Muscle of leg (tissue), 11 donors: ENCODE data around the gene LRRC36. TPM values are rescaled to one million over a fixed set of nuclear protein-coding genes. Genes with fewer than 3 reads are reported as not detected.

ENCODE experiments used
- DNase-seq: peaks from one replicate; pipeline ENCODE4 v3.0.0; 2013
- H3K27ac ChIP-seq: one replicate; pipeline ENCODE4 v1.5.1; 2013; ENCODE audit warnings: mild to moderate bottlenecking, low read length, control low read depth
- H3K27me3 ChIP-seq: one replicate; pipeline ENCODE4 v1.6.1; 2013; ENCODE audit warnings: low read length; ENCODE audit not compliant: control insufficient read depth, insufficient read depth
- H3K36me3 ChIP-seq: one replicate; pipeline ENCODE4 v1.6.1; 2013; ENCODE audit warnings: low read length; ENCODE audit not compliant: control insufficient read depth, insufficient read depth
- H3K4me1 ChIP-seq: one replicate; pipeline ENCODE4 v1.6.1; 2013; ENCODE audit warnings: low read length; ENCODE audit not compliant: control insufficient read depth, insufficient read depth
- H3K4me3 ChIP-seq: one replicate; pipeline ENCODE4 v1.5.1; 2013; ENCODE audit warnings: low read length, control low read depth
- H3K9me3 ChIP-seq: replicated peaks from 2 replicates; pipeline ENCODE4 v1.6.1; 2013; ENCODE audit warnings: low read depth, low read length; ENCODE audit not compliant: control insufficient read depth
- WGBS: methylation state at CpG from one replicate; pipeline ENCODE4 v1.1.5; 2013; ENCODE audit warnings: missing lambda C conversion rate; ENCODE audit not compliant: insufficient coverage; 5-methylcytosine and 5-hydroxymethylcytosine counted together
- polyA plus RNA-seq, 8 donors: library from polyadenylated mRNA; unstranded; fragments of 120-200 nt; gene quantifications; one replicate each; pipeline versions ENCODE4 v1.2.1 to v1.2.3, GENCODE V29; 2013; ENCODE audit warnings: inconsistent platforms in 1 of 8, low replicate concordance in 1 of 8; ENCODE audit not compliant: insufficient read length in 8 of 8, insufficient read depth in 1 of 8
- total RNA-seq: library from RNA; stranded (reverse); fragments of 120-200 nt; gene quantifications from one replicate; pipeline ENCODE4 v1.2.4, GENCODE V29; 2013

The LRRC36 gene
- total and polyA plus RNA-seq, 9 donors: 0.21 to 2.4 (median 0.38) TPM; not detected in 1

- DNase-seq: no peak
- H3K4me3 ChIP-seq: peak overlapping the region; percentile 22
- H3K27me3 ChIP-seq: no peaks in the 10 kb centered on the region
- H3K9me3 ChIP-seq: no peaks in the 10 kb centered on the region
- H3K4me1 ChIP-seq: peaks cover 97% of the 10 kb centered on the region
- peak overlapping the region; percentile 88 for H3K27ac ChIP-seq
- peaks cover 7% of the 10 kb centered on the region for H3K36me3 ChIP-seq
- WGBS: 36% methylated on average over 4 of the region's 10 CpGs
These were observed 68.5 kb downstream of the LRRC36 start for GRCh38 chr16:67395105-67395457.

- Histone ChIP-seq H3K36me3 (peaks cover 2% of the 10 kb centered on the region), H3K9me3 (no peaks in the 10 kb centered on the region), H3K27me3 (no peaks in the 10 kb centered on the region), H3K27ac (peak overlapping the region; percentile 88), H3K4me3 (peak overlapping the region; percentile 14), H3K4me1 (peaks cover 97% of the 10 kb centered on the region)
- DNase-seq: peak; percentile 62
- WGBS: 64% methylated on average over 10 of the region's 13 CpGs
These were observed 69.0 kb downstream of the LRRC36 start for GRCh38 chr16:67395458-67396158.

GRCh38 chr16:67396159-67397035 lies 69.8 kb downstream of the LRRC36 start:
- H3K4me3 ChIP-seq: peak overlapping the region; percentile 14
- no peaks in the 10 kb centered on the region for H3K9me3 ChIP-seq
- peak; percentile 98 for DNase-seq
- H3K27me3 ChIP-seq: no peaks in the 10 kb centered on the region
- peaks cover 97% of the 10 kb centered on the region for H3K4me1 ChIP-seq
- H3K36me3 ChIP-seq: no peaks in the 10 kb centered on the region
- H3K27ac ChIP-seq: peak overlapping the region; percentile 88
- WGBS: 11% methylated on average over 23 of the region's 31 CpGs

DNA sequence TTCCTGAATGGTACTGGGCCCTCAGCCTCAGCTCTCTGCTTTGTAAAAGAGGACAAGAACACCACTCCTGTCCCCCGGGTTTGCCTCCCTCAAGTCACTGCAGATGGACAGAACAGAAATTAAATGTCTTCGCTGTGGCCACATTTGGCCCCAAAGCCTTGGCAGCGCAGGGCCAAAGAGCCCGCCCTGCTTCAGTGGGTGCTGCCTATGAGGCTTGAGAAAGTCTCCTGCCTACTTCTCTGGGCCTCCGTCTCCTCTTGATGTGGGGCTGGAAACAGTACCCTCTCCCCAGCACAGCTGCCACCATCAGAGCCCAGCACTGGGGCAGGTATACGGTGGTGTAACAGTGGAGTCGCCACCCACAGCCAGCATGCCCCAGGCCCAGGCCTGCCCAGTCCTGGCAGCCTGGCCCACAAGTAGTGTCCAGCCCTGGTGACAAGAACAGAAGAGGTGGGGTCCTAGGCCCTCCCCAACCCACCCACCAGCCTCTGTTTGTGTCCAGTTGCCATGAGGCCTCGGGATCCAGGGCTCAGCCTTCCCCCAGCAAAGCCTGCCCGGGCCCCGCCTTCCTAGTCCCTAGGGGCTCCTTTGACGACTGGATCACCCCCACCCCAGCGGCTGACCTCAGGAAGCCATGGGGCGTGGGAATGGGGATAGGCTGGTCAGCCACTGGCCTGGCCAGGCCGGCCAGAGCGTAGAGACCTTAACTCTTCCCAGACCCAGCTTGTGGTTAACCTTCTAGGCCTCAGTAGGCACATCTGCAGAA lies 70.6 kb downstream of the LRRC36 start:
- Histone ChIP-seq H3K27ac (peak overlapping the region; percentile 88), H3K27me3 (no peaks in the 10 kb centered on the region), H3K4me1 (peaks cover 97% of the 10 kb centered on the region), H3K9me3 (no peaks in the 10 kb centered on the region), H3K4me3 (no peak overlapping the region), H3K36me3 (no peaks in the 10 kb centered on the region)
- WGBS: 77% methylated on average over 5 of the region's 15 CpGs
- DNase-seq: peak; percentile 81

DNA sequence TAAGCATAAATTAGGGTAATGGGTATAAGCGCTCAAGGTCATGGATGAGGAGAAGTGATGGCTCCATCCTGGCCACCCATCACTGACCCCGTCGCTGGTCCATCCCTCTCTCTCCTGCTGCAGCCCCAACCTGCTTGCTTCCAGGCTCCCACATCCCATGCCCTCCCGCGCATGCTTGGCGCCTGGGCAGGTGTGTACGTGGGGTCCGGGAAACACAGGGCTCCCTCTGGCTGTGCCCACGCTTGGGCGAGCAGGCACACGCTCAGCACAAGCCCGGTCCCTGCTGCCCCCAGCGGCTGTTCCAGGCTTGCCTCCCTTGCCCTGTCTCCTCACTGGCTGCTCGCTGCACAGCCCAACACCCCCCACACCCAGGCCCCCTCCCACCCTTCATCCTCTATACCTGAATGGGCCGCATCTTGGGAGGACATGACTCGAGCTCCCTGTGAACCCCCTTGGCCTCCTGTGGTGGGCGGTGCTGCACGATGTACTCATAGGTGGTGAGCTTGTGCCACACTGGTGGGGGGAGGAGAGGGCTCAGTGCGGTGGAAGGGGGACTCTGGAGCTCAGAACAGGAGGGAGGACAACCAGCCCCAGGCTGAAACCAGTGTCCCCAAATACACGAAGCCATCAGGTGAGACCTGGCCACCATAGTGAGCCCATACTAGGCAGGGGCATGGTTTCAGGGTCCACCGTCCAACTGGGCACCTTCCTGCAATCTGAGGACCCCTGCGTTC lies 71.4 kb downstream of the LRRC36 start:
- Histone ChIP-seq H3K4me3 (no peak overlapping the region), H3K27me3 (no peaks in the 10 kb centered on the region), H3K27ac (peak overlapping the region; percentile 93), H3K36me3 (no peaks in the 10 kb centered on the region), H3K4me1 (peaks cover 95% of the 10 kb centered on the region), H3K9me3 (no peaks in the 10 kb centered on the region)
- WGBS: 85% methylated on average over 15 of the region's 22 CpGs
- DNase-seq: no peak

DNA sequence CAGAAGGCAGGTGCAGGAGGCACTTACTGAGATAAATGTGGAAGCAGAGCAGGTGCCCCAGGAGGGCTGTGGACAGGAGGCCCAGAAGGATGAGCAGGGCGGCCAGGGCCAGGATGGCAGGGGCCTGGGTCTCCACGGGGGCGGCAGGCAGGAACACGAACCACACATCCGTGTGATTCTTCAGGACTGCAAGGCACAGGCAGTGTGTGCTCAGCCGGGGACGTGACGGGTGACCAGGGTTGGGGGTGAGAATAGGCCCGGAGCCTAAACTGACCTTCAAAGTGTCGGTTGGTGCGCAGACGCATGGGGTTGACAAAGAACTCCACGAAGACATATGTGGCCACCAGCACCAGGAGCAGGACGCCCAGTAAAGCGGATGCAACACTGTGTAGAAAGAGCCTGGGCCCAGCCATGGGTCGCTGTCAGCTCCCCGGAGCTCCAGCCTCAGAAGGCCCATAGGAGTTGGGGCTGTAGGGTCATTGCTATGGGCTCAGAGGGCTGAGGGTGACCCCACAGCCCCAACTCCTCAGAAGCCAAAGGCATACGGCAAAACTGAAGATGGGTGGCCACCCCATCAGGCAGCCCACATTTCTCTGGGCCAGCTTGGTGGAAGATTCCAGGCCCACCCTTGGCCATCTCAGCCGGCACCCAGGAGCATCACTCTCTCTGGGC lies 72.1 kb downstream of the LRRC36 start:
- peaks cover 95% of the 10 kb centered on the region for H3K4me1 ChIP-seq
- no peak for DNase-seq
- no peaks in the 10 kb centered on the region for H3K27me3 ChIP-seq

GRCh38 chr16:67399218-67399733 lies 72.7 kb downstream of the LRRC36 start:
- WGBS: 17% methylated on average over 42 of the region's 42 CpGs
- Histone ChIP-seq H3K9me3 (no peaks in the 10 kb centered on the region), H3K36me3 (no peaks in the 10 kb centered on the region), H3K4me3 (peak overlapping the region; percentile 2), H3K27me3 (no peaks in the 10 kb centered on the region), H3K4me1 (peaks cover 95% of the 10 kb centered on the region), H3K27ac (peak overlapping the region; percentile 93)
- DNase-seq: peak; percentile 69

More for the DNA sequence above, 72.1 kb downstream of the LRRC36 start:
- H3K27ac ChIP-seq: peak overlapping the region; percentile 93
- H3K9me3 ChIP-seq: no peaks in the 10 kb centered on the region
- H3K4me3 ChIP-seq: peak overlapping the region; percentile 2
- no peaks in the 10 kb centered on the region for H3K36me3 ChIP-seq
- 87% methylated on average over 19 of the region's 19 CpGs for WGBS

DNA sequence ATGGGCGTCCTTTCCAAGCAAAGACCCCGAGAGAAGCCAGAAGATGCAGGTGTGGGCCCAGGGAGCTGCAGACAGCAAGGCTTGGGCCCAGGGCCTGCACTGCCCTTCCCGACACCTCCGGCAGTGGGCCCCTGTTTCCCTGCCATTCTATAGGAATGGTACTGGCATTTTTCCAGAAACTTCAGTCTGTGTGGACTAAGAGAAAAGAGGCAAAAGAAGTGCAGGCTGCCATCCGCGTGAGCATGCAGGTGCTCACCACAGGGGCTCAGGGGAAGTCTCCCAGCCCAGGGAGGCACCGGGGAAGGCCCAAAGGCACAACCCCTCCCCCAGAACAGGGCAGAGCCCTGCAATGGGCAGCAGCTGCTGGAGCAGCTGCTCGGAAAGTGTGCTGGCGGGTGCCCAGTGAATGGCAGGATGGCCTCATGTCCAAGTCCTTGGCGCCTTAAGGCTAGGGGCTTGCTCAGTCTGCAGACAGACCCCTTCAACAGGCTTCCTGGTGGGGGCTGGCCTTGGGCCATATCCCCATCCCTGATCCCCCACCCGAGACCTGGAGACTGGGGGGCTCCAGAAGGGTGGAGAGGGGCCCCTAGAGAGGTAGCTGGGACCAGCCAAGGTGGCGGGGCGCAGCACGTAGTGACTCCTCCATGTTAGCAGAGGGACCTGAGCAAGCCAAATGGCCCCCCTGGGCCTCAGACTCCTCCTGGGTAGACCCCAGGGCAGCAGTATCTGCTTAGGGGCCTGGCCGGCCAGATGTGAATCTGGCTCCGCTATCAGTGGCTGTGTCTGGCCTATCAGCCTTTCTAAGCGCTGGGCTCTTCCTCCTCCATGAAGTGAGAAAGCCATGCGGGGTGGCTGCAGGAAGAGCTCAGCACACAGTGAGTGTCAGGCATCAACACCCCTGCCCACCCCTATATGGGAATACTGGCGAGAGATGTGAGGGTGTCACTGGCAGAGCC lies 73.4 kb downstream of the LRRC36 start:
- 51% methylated on average over 12 of the region's 19 CpGs for WGBS
- Histone ChIP-seq H3K9me3 (no peaks in the 10 kb centered on the region), H3K4me1 (peaks cover 95% of the 10 kb centered on the region), H3K27me3 (no peaks in the 10 kb centered on the region), H3K4me3 (no peak overlapping the region), H3K36me3 (peaks cover 3% of the 10 kb centered on the region), H3K27ac (peak overlapping the region; percentile 93)
- peak; percentile 85 for DNase-seq
